AG09319 (cell line): Measurements from ENCODE around the gene ERP27.

Source experiments
- DNase-seq: peaks from one replicate; pipeline ENCODE4 v3.0.0-alpha.2; 2010; ENCODE audit warnings: low read depth; ENCODE audit errors: extremely low read depth
- TF ChIP-seq, protein P1 (sequence below): IDR thresholded peaks from 2 replicates; pipeline ENCODE4 v1.5.1; 2011; ENCODE audit warnings: low read depth, mild to moderate bottlenecking, inconsistent platforms, low read length, moderate library complexity

The ERP27 gene

DNA sequence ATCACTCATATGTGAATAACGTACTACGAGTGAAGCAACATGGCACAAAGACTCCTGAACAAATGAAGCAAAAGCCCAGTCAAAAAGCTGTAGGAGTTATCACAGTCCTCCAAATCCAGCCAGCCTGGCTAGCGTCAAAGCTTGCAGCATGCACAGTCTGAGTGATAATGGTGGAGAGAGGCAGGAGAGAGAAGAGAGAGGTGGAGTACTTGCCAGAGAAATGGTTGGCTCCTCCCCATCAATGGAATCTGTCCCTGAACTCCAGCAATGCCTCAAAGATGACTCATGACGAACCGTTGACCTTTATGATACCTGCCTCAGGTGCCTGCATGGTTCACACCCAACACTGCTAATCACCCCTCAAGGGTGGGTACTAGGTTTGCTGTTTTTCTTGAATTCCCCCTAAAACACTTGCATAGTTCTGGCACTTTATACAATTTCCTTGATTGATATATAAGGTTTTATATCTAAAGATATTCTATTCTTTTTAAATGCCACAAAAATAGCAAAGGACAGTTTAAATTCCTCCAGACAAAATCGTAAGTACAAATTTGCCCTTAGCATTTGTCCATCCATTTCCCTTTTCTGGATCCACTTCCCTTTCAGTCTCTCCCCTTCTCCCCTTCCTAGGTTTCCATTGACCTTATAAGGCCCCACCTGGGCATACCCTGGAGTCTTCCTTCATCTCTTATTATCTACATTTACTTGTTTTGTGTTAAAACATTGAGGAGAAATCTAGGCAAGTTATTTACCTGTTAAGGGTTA lies 12.8 kb upstream of the ERP27 start:
- no peak for DNase-seq
- TF ChIP-seq, protein P1, sequence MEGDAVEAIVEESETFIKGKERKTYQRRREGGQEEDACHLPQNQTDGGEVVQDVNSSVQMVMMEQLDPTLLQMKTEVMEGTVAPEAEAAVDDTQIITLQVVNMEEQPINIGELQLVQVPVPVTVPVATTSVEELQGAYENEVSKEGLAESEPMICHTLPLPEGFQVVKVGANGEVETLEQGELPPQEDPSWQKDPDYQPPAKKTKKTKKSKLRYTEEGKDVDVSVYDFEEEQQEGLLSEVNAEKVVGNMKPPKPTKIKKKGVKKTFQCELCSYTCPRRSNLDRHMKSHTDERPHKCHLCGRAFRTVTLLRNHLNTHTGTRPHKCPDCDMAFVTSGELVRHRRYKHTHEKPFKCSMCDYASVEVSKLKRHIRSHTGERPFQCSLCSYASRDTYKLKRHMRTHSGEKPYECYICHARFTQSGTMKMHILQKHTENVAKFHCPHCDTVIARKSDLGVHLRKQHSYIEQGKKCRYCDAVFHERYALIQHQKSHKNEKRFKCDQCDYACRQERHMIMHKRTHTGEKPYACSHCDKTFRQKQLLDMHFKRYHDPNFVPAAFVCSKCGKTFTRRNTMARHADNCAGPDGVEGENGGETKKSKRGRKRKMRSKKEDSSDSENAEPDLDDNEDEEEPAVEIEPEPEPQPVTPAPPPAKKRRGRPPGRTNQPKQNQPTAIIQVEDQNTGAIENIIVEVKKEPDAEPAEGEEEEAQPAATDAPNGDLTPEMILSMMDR, result no peak

DNA sequence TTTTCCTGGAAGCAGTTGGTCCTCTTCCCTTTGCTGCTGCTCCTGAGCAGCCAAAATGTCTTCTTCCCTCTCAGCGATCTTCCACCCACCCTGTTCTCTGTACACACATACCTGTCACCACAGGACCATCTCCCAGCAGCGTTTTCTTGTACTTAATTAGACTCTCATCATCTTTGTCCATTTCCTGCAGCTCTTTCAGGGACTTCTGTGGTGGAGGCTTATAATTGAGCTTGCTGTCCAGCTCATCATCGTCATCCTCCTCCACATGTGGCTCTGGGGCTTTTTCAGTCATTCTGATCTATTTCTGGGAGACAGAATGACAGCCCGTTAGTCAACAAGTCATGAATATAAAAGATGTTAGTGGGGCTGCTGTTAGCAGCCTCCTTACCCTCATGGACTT lies 12.1 kb upstream of the ERP27 start:
- no peak for DNase-seq
- TF ChIP-seq, protein P1, result no peak

DNA sequence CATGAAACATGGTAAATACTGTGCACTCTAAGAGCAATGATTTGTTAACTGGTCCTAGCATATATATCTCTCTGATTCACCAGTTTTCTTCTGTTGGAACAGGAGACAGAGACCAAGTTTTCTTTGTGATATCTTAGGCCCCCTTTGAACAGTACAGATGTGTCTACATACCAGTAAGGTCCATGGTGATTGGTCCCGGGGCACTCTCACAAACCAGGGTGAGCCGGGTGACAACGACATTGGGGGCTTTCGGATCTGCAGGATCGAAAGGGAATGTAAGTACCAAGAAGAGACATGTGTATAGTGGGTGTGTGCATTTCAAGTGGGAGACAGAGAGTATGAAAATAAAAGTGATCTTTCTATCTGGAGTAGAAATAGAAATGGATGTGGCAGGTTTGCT lies 11.3 kb upstream of the ERP27 start:
- no peak for DNase-seq
- TF ChIP-seq, protein P1, result no peak

DNA sequence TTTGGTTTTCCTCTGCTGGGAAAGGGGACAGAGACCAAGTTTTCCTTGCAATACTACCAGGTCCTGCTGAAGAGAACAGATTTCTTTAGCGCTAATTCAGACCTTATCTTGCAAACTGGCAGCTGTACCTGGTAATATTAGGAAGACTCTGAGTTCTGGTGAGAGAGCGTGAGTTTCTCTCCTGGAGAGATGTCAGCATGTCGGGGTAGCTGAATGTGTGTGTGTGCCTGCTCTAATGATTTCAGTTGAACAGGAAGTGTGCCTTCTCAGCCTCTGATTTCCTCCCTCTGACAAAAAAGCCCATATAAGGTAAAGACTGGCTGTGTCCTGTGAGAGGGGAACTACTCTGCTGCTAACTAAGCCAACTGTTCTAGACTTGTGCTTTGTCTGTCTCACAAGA lies 10.3 kb upstream of the ERP27 start:
- TF ChIP-seq, protein P1, result no peak
- peak; percentile 29 for DNase-seq

DNA sequence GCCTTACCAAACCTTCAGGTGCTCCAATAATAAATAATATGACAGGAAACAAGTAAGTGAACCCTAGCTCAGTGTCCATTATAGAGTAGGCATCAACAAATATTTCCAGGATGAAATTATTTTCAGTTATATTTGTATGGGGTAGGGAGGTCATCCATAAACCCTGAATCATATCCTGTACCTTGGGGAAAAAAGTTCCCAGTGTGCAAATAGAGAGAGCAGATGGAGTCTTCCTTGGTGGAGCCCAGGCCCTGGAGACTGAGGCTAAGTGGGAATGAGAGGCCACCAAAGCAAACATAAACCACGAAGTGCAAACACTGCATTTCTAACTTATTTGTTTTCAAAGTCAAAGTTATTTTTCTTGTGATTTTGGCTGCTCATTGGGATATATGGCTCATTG lies 8.5 kb upstream of the ERP27 start:
- TF ChIP-seq, protein P1, result no peak

DNA sequence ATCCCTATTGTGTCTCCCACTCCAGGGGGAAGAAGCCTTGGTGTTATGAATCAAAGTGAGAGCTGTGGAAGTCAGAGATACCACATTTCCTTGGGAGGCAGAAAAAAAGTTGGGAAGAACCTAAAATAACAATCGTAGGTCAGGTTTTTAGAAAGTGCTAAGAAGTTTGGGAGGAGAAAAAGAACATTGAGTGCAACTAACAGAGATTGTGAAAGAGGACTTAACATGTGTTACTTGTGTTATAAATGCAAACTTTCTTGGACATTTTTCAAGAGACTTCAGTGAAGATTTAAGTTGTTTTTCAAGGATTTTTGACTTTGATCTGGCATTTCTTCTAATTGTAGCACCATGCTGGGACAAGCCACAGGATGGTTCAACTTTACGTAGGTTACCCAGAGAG lies 7.8 kb upstream of the ERP27 start:
- no peak for DNase-seq
- TF ChIP-seq, protein P1, result no peak

More for the DNA sequence above, 8.5 kb upstream of the ERP27 start:
- DNase-seq, result no peak

DNA sequence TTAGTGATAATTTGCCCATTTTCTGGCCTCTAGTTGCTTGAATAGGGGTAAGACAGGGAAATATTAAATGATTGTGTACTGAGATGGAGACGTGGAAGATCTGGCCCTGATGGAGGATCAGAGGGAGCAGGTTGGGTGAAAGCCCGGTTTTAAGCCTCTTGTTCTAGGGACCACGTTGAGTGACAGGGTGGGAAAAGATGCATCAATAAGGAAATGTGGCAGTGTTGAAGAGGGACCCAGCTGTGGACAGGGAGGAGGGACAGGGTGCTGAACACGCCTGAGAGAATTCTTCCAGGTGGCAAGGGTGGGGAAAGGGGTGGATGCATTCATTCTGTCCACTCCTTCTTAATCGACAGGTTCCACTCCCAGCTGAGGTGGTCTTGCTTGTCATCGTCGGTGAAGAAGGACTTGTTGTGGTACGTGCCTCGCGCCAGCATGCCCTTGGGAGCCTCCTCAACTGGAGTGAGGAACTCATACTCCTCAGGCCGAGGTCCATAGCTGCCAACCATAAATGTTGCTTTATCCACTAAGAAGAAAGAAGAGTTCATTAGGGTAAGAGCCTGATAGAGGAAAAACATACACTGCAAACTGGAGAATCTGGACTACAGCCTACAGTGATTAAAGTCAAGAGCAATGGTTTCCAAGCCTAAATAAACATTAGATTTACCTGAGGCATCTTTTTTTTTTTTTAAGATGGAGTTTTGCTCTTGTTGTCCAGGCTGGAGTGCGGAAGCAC lies 4.0 kb upstream of the ERP27 start:
- DNase-seq, result no peak
- TF ChIP-seq, protein P1, result no peak
